NCI-H2196 (cell line): ENCODE measurements around the gene SAMD7.
A peak's percentile ranks its signal among the peaks of the same experiment; 100 is the strongest.

ENCODE experiments used
- DNase-seq: peaks from one replicate; lab custom pipeline; 2025; ENCODE audit not compliant: unreplicated experiment; lab: John Stamatoyannopoulos, UW

The SAMD7 gene

DNA sequence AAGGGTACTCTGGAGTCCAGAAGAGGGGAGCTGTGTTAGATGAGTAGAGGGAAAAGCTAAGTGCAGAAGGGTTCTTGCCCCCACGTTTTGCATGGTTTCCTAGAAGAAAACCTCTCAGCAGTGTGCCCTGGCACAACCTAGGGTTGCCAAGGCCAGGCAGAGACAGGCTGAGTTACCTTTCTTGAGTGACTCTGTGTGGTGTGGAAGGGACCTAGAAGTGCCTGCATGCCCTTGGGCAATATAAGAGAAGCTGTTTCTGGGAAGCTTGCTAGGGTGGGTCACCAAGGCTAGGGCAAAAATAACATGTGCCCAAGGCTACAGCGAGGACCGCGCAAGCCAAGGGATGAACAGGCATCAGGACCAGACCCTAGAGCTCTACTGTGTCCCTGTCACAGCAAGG, 3.4 kb upstream of the SAMD7 start:
- DNase-seq, result no peak

DNA sequence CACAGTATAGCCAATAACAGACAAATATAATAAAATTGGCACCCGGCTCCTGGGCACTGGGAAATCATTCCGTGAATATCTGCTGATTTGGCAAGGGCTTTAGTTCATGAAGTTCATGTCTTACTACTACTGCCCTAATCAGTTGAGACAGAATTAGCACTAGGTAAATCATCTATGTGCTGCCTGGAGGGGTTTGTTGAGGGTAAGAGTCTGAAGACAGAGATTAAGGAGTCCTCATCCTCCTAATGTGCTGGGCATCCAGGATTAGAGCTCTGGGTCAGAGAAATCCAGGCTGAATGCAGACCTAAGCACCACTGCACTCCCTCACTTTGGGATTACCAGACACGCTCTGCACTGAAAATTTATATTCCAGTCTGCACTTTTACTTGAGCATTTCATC, 2.0 kb downstream of the SAMD7 start:
- no peak for DNase-seq

GRCh38 chr3:169914321-169914720, 2.9 kb downstream of the SAMD7 start:
- DNase-seq, result no peak

- peak; percentile 97 for DNase-seq
These were observed 11.8 kb downstream of the SAMD7 start for GRCh38 chr3:169923189-169923588.

DNA sequence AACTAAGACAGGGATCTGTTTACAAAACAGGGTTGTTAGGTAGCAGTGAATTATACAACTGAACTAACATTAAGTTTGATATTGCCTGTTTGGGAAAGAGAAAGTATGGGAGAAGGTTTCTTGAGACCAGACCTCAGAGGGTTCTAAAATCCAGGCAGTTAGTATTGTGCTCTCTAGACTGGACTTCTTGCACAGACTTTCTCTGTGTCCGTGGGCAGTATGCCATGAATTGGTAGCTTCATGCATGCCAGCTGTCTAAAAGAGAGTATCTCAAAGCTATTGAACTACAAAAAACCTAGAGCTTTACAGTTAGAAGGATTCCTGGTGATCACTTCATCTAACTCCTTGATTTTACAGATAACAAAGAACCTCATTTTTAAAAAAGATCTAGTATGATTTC, 12.5 kb downstream of the SAMD7 start:
- no peak for DNase-seq

DNA sequence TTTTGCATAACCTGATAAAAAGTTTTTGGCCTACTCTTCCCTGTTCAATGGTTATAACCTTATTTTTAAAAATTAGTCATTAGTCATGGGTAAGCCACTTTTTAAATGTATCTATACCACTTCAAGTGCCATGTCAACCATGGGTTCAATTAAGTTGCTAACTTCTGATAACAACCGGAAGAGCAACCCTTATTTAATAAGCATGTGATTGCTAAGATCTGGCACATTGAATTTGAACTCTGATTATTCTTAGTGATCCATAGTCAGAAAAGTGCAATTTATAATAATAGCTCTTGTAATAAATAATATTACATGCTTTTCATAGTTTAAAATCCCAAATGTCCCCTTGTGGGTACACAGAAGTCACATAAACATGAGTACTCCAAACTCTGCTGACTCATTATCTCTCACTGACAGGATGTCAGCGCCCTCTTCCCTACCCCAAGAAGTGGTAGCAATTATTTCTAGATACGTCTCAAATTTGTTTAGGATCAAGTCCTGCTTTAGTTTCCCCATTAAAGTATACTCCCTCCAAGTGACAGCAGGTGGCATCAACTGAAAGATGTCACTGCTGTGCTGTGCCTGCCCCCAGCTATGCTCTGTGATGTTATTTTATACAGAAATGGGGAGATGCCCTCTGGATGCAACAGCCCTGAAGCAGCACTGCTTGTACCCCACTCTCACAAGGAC, 18.6 kb downstream of the SAMD7 start:
- DNase-seq, result no peak

DNA sequence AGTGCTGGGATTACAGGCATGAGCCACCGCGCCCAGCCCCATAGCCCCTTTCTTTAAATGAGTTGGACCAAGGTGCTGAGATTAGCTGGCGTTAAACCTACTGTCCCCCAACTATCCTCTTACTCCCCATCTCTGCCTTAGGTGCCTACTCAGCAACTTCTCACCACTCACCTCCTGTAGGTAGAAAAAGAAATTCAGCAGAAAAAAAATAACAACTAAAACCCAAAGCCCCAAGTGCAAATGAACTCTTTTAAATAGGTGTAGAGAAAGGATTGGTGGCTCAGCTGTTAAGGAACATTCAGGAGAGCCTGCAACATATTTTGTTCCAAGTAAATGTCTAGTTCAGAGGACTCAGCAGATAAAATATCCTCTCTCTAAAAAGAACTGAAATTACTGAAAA, 19.5 kb downstream of the SAMD7 start:
- no peak for DNase-seq

DNA sequence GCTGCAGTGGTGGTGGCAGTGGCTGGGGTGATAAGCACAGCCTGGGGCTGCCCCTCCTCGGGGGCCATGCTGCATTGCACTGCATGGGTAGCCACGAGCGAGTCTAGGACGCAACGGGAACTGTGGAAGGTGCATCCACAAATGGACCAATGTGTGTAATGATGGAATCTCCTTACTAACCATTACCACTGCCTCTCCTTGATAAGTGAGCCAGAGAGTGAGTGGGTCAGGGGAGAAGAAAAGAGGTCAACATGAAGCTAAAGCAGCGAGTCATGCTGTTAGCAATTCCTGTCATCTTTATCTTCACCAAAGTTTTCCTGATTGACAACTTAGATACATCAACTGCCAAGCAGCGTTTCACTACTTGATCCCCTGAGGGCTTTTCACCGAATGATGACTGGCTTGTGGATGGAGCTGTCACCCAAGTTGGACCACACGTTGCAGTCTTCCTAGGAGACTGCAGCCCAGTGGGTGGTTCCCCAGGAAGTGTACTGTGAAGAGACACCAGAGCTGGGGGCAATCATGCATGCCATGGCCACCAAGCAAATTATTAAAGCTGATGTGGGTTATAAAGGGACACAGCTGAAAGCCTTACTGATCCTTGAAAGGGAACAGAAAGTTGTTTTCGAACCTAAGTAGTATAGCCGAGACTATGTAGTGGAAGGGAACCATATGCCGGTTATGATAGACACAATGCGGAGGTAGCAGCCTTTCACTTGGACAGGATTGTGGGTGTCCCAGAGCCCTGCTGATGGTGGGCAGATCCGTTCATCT, 20.6 kb downstream of the SAMD7 start:
- DNase-seq, result no peak

- DNase-seq, result no peak
These were observed 27.9 kb downstream of the SAMD7 start for GRCh38 chr3:169939320-169939719.

DNA sequence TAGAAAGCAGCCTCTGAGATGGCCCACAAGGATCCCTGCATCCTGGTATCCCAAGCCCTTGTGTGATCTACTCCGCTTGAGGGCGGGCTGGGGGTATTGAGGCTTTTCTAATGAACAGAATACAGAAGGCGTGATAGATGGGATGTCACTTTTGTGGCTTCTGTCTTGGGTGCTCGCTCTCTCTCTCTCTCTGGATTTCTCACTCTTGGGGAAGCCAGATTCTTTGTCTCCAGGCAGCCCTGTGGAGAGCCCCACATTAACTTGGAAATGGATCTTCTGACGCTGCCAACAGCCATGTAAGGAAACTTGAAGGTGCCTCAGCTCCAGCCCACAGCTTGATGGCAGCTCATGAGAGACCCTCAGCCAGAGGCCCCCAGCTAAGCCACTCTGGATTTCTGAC, 28.4 kb downstream of the SAMD7 start:
- DNase-seq, result no peak

DNA sequence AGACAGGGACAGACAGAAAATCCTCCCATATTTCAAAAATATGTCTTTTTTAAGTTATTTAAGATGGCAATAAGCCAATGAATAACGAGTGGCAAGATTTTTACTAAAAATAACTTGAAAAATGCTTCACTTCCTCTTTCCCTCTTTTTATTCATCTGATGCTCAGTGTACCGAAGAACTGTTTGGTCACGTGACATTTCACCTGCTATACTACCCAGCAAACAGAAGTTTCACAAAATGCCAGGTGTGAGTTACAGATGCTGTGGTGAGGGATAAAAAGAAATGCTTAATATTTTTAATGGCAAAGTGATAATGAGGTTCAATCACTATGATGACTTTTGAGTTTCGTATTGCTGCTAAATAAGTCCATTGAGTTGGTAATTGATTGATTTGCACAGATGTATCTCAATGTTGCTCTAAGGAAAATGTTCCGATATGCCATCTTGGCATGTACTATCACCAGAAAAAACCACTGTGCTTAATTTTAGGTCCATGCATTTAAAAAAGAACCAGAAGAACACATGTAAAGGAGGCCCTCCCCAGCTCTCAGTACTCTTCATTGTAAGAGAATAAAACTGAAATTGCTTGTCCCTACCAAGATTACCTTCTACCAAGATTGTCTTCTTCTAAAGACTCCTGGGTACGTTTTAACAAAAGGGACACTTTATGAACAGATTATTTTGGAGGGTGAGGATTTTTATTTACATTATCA, 29.3 kb downstream of the SAMD7 start:
- no peak for DNase-seq

DNA sequence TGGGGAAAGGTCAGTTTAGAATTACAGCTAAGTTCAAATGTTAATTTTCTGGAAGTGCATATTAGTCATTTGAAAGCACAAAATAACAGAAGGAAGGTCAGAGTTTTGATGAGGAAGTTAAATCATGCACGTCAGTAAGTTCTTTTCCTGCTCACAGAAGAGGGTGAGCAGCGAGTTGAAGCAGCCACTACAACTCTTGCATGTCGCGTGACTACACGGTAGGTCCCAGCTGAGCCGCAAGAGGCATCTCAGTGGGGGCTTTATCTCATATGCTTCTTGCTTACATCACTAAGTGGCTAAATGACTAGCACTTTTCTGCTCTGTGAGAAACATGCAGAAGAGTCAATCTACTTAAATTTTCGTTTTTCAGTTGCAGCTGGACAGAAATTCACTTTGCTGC, 33.9 kb downstream of the SAMD7 start:
- DNase-seq, result no peak

DNA sequence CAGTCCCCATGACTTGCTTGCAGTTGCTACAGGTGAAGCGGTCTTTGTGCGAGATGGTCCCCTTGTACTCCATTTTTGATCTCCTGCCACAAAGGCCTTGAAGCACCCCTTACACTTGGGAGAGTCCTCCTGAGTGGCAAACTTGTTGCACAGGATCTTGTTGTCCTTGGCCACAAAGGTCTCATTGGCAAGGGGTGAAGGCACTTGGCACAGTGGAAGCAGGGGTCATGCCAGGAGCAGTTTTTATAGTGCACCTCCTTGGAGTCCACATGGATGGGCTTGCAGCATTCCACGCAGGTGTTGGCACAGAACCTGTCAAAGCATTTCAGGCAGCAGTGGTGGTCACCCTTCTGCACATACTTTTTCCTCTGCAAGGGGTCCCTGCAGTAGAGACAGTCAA, 35.0 kb downstream of the SAMD7 start:
- no peak for DNase-seq

DNA sequence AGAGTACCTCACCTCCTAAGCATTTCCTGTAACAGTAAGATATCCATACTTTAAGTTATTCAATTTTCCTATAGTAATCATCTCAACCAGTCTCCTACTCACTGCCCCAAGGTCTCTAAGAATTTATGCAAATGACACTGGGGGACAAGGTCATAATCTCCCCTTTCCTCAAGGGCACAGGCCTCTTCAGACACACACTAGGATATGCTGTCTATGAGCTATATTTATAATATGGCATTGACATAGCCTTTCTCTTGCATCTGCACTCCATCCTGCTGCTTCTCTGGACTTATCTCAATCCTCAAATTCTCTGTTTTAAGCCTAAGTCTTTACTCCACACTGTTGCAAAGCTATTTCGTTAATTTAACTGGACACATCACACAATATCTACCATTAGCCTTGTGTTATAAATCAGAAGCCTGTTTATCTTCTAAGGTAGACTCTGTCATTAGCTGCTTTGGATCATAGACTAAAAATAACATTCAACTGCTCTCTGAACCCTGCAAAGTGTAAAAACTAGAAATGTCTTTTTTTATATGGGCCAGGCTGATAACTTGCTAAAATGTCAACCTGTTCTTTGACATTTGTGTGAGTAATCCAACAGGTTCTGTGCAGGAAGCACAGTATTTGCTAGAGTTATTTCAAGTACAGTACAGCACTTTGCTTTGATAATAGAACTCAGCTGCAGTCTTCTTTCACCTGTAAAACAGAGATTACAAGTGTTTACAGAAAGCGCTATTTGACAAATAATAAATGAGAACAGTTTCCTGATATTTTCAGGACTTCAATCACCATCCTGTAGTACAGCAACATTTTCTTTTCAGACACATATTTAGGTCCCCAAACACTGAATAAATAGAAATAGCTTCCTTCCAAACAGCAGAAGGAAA, 37.4 kb downstream of the SAMD7 start:
- peak; percentile 36 for DNase-seq

GRCh38 chr3:169952045-169952444, 40.7 kb downstream of the SAMD7 start:
- DNase-seq, result no peak

DNA sequence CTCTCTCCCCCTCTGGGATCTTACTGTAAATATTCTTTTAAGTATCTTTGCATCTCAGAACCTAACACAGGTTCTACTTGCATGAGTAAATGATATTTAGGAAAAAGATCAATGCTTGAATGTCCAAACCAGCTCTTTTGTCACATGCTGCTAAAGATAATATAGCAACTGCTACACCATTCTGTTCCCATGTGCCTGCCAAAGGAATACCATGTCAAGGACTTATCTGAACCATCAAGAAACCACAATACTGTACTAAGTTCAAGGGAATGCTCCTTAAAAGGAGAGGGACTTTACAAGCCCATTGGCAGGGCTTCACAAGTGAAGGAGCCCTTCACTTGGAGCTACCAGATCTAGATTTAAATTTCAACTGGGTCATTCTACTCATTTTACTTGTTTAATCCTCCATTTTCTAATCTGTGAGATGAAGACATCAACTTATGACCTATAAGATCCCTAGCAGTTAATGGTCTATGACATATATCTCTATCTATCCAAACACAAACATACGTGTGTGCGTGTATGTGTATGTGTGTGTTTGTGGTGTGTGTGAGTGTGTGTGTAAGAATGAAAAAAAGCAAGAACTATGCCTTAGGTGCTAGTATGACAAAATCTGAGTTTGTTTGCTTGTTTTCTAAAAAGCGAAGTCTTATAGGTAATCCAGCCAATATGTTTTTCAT, 42.2 kb downstream of the SAMD7 start:
- no peak for DNase-seq

GRCh38 chr3:169954142-169954756, 42.9 kb downstream of the SAMD7 start:
- DNase-seq, result no peak

DNA sequence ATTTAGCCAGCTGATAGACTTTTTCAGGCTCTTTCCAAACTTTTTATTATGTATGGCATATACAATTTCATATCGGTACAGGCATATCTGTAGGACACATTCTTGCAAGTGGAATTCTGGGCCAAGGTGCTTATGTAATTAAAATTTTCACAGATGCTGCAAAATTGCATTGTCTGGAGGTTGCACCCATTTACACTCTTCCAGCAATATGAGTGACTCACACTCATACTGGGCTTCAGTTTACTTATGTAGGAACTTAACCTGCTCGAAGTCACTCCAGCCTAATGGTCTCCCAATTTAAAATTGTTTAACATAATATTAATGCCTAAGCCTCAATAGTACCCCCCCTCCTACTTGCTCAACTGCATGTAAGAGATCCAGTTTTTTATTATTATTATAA, 44.0 kb downstream of the SAMD7 start:
- DNase-seq, result no peak

DNA sequence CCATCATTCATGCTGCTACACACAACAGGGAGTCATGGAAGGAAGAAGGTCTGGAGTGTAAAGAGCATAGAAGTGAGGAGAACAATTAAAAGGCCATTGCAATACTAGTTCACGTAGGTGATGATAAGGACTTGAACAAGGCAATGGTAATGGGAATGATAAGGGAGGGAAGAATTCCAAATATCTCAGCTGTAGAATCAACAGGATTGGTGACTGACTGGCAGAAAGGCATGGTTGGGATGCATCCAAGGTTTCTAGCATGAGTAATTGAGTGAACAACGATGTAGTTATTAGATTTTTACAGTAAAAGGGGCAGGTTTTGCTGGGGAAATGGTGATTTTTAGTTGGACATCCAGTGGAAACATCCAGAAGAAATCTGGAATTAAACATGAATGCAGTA, 52.8 kb downstream of the SAMD7 start:
- DNase-seq, result no peak
